ENCODE data around the gene PPP1R1A. TPM values are rescaled to one million over a fixed set of nuclear protein-coding genes. Genes with fewer than 3 reads are reported as not detected.

The PPP1R1A gene
- total RNA-seq, 1 donor, result 0.36 TPM

- no peak for TF ChIP-seq CTCF (IDR thresholded peaks at IDR 0.05; ENCODE audit: extremely low read depth, low read depth, low read length)
- DNase-seq (ENCODE audit: insufficient read length, low spot score, missing footprints), result no peak
- H3K27me3 ChIP-seq (ENCODE audit: insufficient read depth, low read length), result peaks cover 41% of the 10 kb centered on the region
- H3K27ac ChIP-seq (ENCODE audit: low read depth, low read length), result no peak overlapping the region
- no peaks in the 10 kb centered on the region for H4K20me1 ChIP-seq (ENCODE audit: insufficient read depth, low read length)
- H3K79me2 ChIP-seq (ENCODE audit: insufficient read depth, low read length), result no peaks in the 10 kb centered on the region
- no peaks in the 10 kb centered on the region for H3K36me3 ChIP-seq (ENCODE audit: insufficient read depth, low read length)
- no peak overlapping the region for H3K4me2 ChIP-seq (ENCODE audit: insufficient read depth, low read length)
- H3K9me3 ChIP-seq (ENCODE audit: low read depth, low read length), result no peaks in the 10 kb centered on the region
- no peak overlapping the region for H2AFZ ChIP-seq (ENCODE audit: low read length)
- no peaks in the 10 kb centered on the region for H3K4me1 ChIP-seq (ENCODE audit: insufficient read depth, low read length)
- no peak overlapping the region for H3K4me3 ChIP-seq (ENCODE audit: insufficient read depth, low read length)
These were observed 44.9 kb downstream of the PPP1R1A start for GRCh38 chr12:54543526-54543925.

GRCh38 chr12:54541751-54542290 is 46.6 kb downstream of the PPP1R1A start:
- DNase-seq (ENCODE audit: insufficient read length, low spot score, missing footprints), result no peak
- Histone ChIP-seq H3K4me1 (ENCODE audit: insufficient read depth, low read length) (no peaks in the 10 kb centered on the region), H2AFZ (ENCODE audit: low read length) (no peak overlapping the region), H3K4me2 (ENCODE audit: insufficient read depth, low read length) (no peak overlapping the region), H3K4me3 (ENCODE audit: insufficient read depth, low read length) (no peak overlapping the region), H3K27ac (ENCODE audit: low read depth, low read length) (no peak overlapping the region), H4K20me1 (ENCODE audit: insufficient read depth, low read length) (no peaks in the 10 kb centered on the region), H3K79me2 (ENCODE audit: insufficient read depth, low read length) (no peaks in the 10 kb centered on the region), H3K36me3 (ENCODE audit: insufficient read depth, low read length) (no peaks in the 10 kb centered on the region), H3K9me3 (ENCODE audit: low read depth, low read length) (no peaks in the 10 kb centered on the region), H3K27me3 (ENCODE audit: insufficient read depth, low read length) (peaks cover 30% of the 10 kb centered on the region)
- TF ChIP-seq CTCF (IDR thresholded peaks at IDR 0.05; ENCODE audit: extremely low read depth, low read depth, low read length), result no peak

GRCh38 chr12:54538136-54538700 is 50.2 kb downstream of the PPP1R1A start:
- Histone ChIP-seq H3K4me3 (ENCODE audit: insufficient read depth, low read length) (no peak overlapping the region), H3K27ac (ENCODE audit: low read depth, low read length) (no peak overlapping the region), H3K36me3 (ENCODE audit: insufficient read depth, low read length) (no peaks in the 10 kb centered on the region), H3K9me3 (ENCODE audit: low read depth, low read length) (no peaks in the 10 kb centered on the region), H3K4me2 (ENCODE audit: insufficient read depth, low read length) (no peak overlapping the region), H3K4me1 (ENCODE audit: insufficient read depth, low read length) (no peaks in the 10 kb centered on the region), H3K27me3 (ENCODE audit: insufficient read depth, low read length) (peaks cover 25% of the 10 kb centered on the region), H2AFZ (ENCODE audit: low read length) (no peak overlapping the region), H3K79me2 (ENCODE audit: insufficient read depth, low read length) (no peaks in the 10 kb centered on the region), H4K20me1 (ENCODE audit: insufficient read depth, low read length) (no peaks in the 10 kb centered on the region)
- no peak for DNase-seq (ENCODE audit: insufficient read length, low spot score, missing footprints)
- TF ChIP-seq CTCF (IDR thresholded peaks at IDR 0.05; ENCODE audit: extremely low read depth, low read depth, low read length), result no peak

GRCh38 chr12:54535474-54535873 is 53.0 kb downstream of the PPP1R1A start:
- Histone ChIP-seq H3K27ac (ENCODE audit: low read depth, low read length) (no peak overlapping the region), H3K79me2 (ENCODE audit: insufficient read depth, low read length) (no peaks in the 10 kb centered on the region), H3K9me3 (ENCODE audit: low read depth, low read length) (no peaks in the 10 kb centered on the region), H3K27me3 (ENCODE audit: insufficient read depth, low read length) (peaks cover 38% of the 10 kb centered on the region), H3K36me3 (ENCODE audit: insufficient read depth, low read length) (no peaks in the 10 kb centered on the region), H3K4me2 (ENCODE audit: insufficient read depth, low read length) (no peak overlapping the region), H3K4me1 (ENCODE audit: insufficient read depth, low read length) (no peaks in the 10 kb centered on the region), H4K20me1 (ENCODE audit: insufficient read depth, low read length) (no peaks in the 10 kb centered on the region), H2AFZ (ENCODE audit: low read length) (no peak overlapping the region), H3K4me3 (ENCODE audit: insufficient read depth, low read length) (no peak overlapping the region)
- no peak for TF ChIP-seq CTCF (IDR thresholded peaks at IDR 0.05; ENCODE audit: extremely low read depth, low read depth, low read length)
- no peak for DNase-seq (ENCODE audit: insufficient read length, low spot score, missing footprints)
